Gastrocnemius medialis (tissue), 4 donors: ENCODE results near the gene ITGA3. TPM values are rescaled to one million over a fixed set of nuclear protein-coding genes. Genes with fewer than 3 reads are reported as not detected.

Experiments used
- ATAC-seq, 2 donors: fragments of 150-250 bp; one replicate each; pipeline ENCODE4 v1.9.1; 2016
- DNase-seq, 2 donors: peaks; one replicate each; pipeline ENCODE4 v3.0.0-alpha.2; 2019
- H3K27ac ChIP-seq, 4 donors: fragments of 200-600 bp; sonication (generic); 1 replicate in 1 of 4; 2 replicates in 3 of 4; pipeline ENCODE4 v1.5.1; 2016 to 2018; ENCODE audit warnings: mild to moderate bottlenecking in 2 of 4, moderate library complexity in 1 of 4
- H3K27me3 ChIP-seq, 3 donors: fragments of 200-600 bp; sonication (generic) in 2 of 3; 1 replicate in 1 of 3; 2 replicates in 2 of 3; pipeline versions ENCODE4 v1.5.1 to v1.6.0; 2016 to 2019; ENCODE audit warnings: mild to moderate bottlenecking in 1 of 3, moderate library complexity in 1 of 3
- H3K36me3 ChIP-seq, 2 donors: fragments of 200-600 bp; sonication (generic) in 1 of 2; one replicate each; pipeline ENCODE4 v1.5.1; 2017 to 2018
- H3K4me1 ChIP-seq, 2 donors: fragments of 200-600 bp; sonication (generic) in 1 of 2; one replicate each; pipeline ENCODE4 v1.5.1; 2016 to 2017; ENCODE audit warnings: mild to moderate bottlenecking in 2 of 2
- H3K4me3 ChIP-seq, 4 donors: fragments of 200-600 bp; sonication (generic) in 3 of 4; 1 replicate in 1 of 4; 2 replicates in 3 of 4; pipeline ENCODE4 v1.5.1; 2016 to 2019; ENCODE audit warnings: mild to moderate bottlenecking in 2 of 4
- H3K9me3 ChIP-seq, 3 donors: fragments of 200-600 bp; sonication (generic) in 2 of 3; 1 replicate in 1 of 3; 2 replicates in 2 of 3; pipeline ENCODE4 v1.5.1; 2016 to 2019
- POLR2A ChIP-seq, 2 donors: fragments of 450-650 bp; IDR thresholded peaks; one replicate each; pipeline ENCODE4 v1.6.1; 2017; ENCODE audit warnings: antibody characterized with exemption in 2 of 2, mild to moderate bottlenecking in 2 of 2, moderate library complexity in 2 of 2
- in situ Hi-C, 4 donors: fragments of 200-750 bp; cut with MboI; loops; one replicate each; pipeline versions ENCODE4 v1.15.0 to v1.8.0; 2017; ENCODE audit warnings: low sequenced_read_pairs in 4 of 4
- intact Hi-C: fragments of 100-400 bp; cut with DNase I; formaldehyde crosslinking; loops from one replicate; pipeline ENCODE4 v1.15.1; 2023; ENCODE audit warnings: low total_unique reads
- total RNA-seq, 4 donors: library from RNA; depleted of rRNA; stranded (reverse); fragments of >200 nt; gene quantifications; one replicate each; pipeline versions ENCODE4 v1.1.0 to v1.2.3, GENCODE V29; 2016
- TF ChIP-seq, protein P1 (sequence below), 5 experiments: fragments of 450-650 bp in 3 of 5; fragments of 200-600 bp in 2 of 5; sonication (generic) in 2 of 5; IDR thresholded peaks in 4 of 5; conservative IDR thresholded peaks in 1 of 5; 1 replicate in 4 of 5; 2 replicates in 1 of 5; pipeline ENCODE4 v1.5.1; 2016 to 2019; ENCODE audit warnings: antibody characterized with exemption in 5 of 5, mild to moderate bottlenecking in 3 of 5, moderate library complexity in 3 of 5

The ITGA3 gene
- total RNA-seq, 4 donors from 2014 or later: 5.1 to 25.9 (median 18.4) TPM

DNA sequence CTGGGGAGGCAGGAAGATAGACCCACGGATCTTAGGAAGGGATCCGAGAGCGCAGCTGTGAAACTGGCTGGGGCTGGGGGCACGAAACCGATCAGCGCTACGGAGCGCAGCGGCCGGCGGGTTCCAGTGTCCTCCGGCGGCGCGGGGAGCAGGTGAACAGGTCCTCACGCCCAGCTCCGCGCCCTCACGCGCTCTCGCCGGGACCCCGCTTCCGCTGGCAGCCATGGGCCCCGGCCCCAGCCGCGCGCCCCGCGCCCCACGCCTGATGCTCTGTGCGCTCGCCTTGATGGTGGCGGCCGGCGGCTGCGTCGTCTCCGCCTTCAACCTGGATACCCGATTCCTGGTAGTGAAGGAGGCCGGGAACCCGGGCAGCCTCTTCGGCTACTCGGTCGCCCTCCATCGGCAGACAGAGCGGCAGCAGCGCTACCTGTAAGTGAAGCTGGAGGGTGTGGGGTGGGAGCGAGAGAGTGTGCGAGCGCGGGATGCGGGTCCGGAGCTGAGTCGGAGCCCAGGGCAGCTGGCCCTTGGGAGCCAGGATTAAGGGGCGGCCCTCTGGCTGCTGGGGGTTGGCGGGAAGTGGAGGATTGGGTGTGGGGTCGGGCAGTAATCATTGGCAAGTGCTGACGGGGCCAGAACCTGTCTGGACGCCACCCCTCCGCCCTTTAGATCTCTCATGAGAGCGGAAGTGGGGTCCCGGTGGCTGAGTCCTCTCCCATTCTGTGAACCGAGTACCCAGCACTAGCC lies 479 bp downstream of the ITGA3 start:
- no peaks in the 10 kb centered on the region for H3K9me3 ChIP-seq
- TF ChIP-seq POLR2A (IDR thresholded peaks at IDR 0.05): peak; percentile 2 to 11
- TF ChIP-seq, protein P1, sequence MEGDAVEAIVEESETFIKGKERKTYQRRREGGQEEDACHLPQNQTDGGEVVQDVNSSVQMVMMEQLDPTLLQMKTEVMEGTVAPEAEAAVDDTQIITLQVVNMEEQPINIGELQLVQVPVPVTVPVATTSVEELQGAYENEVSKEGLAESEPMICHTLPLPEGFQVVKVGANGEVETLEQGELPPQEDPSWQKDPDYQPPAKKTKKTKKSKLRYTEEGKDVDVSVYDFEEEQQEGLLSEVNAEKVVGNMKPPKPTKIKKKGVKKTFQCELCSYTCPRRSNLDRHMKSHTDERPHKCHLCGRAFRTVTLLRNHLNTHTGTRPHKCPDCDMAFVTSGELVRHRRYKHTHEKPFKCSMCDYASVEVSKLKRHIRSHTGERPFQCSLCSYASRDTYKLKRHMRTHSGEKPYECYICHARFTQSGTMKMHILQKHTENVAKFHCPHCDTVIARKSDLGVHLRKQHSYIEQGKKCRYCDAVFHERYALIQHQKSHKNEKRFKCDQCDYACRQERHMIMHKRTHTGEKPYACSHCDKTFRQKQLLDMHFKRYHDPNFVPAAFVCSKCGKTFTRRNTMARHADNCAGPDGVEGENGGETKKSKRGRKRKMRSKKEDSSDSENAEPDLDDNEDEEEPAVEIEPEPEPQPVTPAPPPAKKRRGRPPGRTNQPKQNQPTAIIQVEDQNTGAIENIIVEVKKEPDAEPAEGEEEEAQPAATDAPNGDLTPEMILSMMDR (IDR thresholded peaks at IDR 0.05 in 4 of 5, conservative IDR thresholded peaks at IDR 0.05 in 1 of 5): peak in 3 of 5 experiments; percentile 15 to 53 (median 46)
- intact Hi-C loops (loop anchor here (1.0 to 2.0 kb wide), 2 partner anchors 24 to 29 kb away; no protein-coding TSS in a partner anchor), in situ Hi-C loops (no loop called here)
- DNase-seq: peak in 1 of 2 donors; percentile 66
- H3K27me3 ChIP-seq: no peaks in the 10 kb centered on the region
- H3K4me3 ChIP-seq: peak overlapping the region; percentile 71 to 96 (median 82)
- no peaks in the 10 kb centered on the region for H3K36me3 ChIP-seq
- peaks cover 55 to 57% of the 10 kb centered on the region in 2 donors for H3K4me1 ChIP-seq
- ATAC-seq: peak; percentile 32 to 45
- peak overlapping the region; percentile 86 to 96 (median 92) for H3K27ac ChIP-seq

GRCh38 chr17:50056961-50057330 lies 1.0 kb downstream of the ITGA3 start:
- in situ Hi-C loops (no loop called here), intact Hi-C loops (loop anchor here (1.0 to 2.0 kb wide), 2 partner anchors 24 to 30 kb away; no protein-coding TSS in a partner anchor)
- no peak for TF ChIP-seq POLR2A (IDR thresholded peaks at IDR 0.05)
- TF ChIP-seq, protein P1 (IDR thresholded peaks at IDR 0.05 in 4 of 5, conservative IDR thresholded peaks at IDR 0.05 in 1 of 5): no peak
- Histone ChIP-seq H3K27me3 (no peaks in the 10 kb centered on the region), H3K4me3 (peak overlapping the region; percentile 71 to 96 (median 82)), H3K4me1 (peaks cover 61 to 63% of the 10 kb centered on the region in 2 donors), H3K27ac (peak overlapping the region; percentile 86 to 96 (median 92)), H3K36me3 (no peaks in the 10 kb centered on the region), H3K9me3 (no peaks in the 10 kb centered on the region)
- DNase-seq (no peak), ATAC-seq (no peak)

DNA sequence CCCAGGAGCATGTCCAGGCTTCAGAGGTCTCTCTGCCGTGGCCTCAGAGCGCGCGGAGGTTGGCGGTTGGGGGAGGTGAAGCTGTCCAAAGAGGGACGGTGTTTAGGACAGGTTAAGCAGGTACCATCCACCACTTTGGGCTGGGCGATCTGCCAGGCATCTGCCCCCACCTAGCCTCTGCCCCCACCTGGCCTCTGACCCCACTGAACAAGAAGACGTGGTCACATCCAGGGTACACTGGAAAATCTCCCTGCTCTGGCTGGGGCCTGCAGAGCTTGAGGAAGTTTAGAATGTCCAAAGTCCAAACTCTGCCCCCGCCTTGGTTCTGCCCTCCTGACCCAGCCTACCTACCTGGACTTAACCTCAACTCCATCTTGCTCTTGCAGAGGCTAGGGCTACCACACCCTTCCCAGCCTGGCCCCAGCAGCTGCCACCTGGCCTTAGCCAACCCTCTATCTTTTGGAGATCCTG lies 1.6 kb downstream of the ITGA3 start:
- DNase-seq (no peak), ATAC-seq (no peak)
- H3K4me1 ChIP-seq: peaks cover 67 to 69% of the 10 kb centered on the region in 2 donors
- H3K9me3 ChIP-seq: no peaks in the 10 kb centered on the region
- intact Hi-C loops (loop anchor here (2.0 kb wide), 1 partner anchor 23 kb away; no protein-coding TSS in a partner anchor), in situ Hi-C loops (no loop called here)
- H3K4me3 ChIP-seq: peak overlapping the region in 1 of 4 donors; percentile 71
- H3K36me3 ChIP-seq: no peaks in the 10 kb centered on the region
- TF ChIP-seq, protein P1 (IDR thresholded peaks at IDR 0.05 in 4 of 5, conservative IDR thresholded peaks at IDR 0.05 in 1 of 5): no peak
- no peak for TF ChIP-seq POLR2A (IDR thresholded peaks at IDR 0.05)
- no peaks in the 10 kb centered on the region for H3K27me3 ChIP-seq
- H3K27ac ChIP-seq: peak overlapping the region; percentile 91 to 96 (median 92)

DNA sequence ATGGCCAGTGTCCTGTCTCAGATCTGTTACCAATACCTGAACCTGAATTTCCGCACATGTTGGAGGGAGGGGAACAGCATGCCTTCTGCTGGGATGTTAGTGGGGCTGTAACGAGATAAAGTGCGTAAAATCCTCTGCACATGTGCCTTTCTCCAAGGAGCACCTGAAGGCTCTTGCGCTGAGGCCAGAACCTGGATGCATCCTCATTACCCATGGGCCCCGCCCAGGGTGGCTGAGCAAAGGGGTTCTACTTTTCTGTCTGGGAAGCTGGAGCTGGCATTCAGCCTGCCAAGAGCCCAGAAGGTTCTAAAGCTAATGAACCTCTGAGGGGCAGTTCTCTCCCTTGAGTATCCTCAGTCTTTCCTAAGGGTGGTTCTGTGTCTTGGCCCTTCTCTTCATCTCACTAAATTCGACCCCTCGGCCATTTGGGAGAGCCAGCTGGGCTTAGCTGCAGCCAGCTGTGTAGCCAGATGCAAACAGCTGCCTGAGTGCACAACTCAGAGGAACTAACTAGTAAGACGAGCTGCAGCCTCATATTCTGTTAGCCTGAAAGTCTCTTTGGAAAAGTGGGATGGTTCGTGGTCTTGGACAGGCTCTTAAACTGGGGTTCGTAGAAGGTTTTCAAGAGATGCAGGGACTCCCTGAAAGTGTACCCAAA lies 2.5 kb downstream of the ITGA3 start:
- H3K4me1 ChIP-seq: peaks cover 72 to 77% of the 10 kb centered on the region in 2 donors
- TF ChIP-seq, protein P1 (IDR thresholded peaks at IDR 0.05 in 4 of 5, conservative IDR thresholded peaks at IDR 0.05 in 1 of 5): no peak
- TF ChIP-seq POLR2A (IDR thresholded peaks at IDR 0.05): no peak
- peak overlapping the region; percentile 91 to 96 (median 92) for H3K27ac ChIP-seq
- intact Hi-C loops: no loop called here
- no peak for ATAC-seq
- H3K4me3 ChIP-seq: no peak overlapping the region
- no peak for DNase-seq
- H3K27me3 ChIP-seq: no peaks in the 10 kb centered on the region
- H3K36me3 ChIP-seq: no peaks in the 10 kb centered on the region
- H3K9me3 ChIP-seq: no peaks in the 10 kb centered on the region
- in situ Hi-C loops: no loop called here
